ENCODE measurements around the gene MACROH2A1. TPM values are rescaled to one million over a fixed set of nuclear protein-coding genes. Genes with fewer than 3 reads are reported as not detected.

The MACROH2A1 gene
- total and polyA plus RNA-seq, 9 of the 15 experiments (the other 6 are each of a cell fraction or from before 2014, with no cell fraction given): 44.9 to 289 (median 193) TPM

DNA sequence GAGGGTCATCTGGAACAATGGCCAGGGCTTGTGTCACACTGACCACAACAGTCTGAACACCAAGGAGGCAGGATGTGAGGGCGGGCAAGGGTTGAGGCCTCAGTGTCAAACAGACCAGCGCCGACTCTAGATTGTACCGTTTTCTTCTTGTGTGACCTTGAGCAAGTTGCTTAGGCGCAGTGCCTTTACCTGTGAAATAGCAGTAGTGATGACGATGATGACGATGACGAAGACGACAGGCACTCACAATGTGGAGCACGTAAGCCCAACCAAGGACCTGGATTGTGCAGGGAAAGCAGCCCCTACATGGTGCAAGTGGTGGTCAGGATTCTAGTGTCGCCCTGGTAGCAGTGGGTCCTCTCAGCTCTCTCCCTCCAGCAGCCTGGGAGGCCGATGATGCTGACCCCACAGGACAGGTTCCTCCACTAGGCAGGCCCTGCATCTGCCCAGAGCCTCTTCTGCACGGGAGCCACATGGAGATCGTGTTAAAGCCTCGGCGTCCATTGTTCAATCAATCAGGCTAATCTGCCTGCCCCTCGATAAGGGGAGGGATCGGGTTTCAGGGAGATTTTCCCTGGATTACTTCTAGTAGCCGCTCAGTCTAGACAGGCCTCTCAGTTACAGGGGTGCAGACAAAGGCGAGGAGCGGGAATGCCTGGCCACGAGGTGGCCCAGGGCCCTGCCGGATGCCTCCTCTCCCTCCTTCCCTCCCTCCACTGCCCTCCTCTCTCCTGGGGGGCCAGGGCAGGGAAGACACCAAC lies 91.7 kb downstream of the MACROH2A1 start (continued):
- TF ChIP-seq SMARCB1 (IDR thresholded peaks at IDR 0.05; ENCODE audit: insufficient read length, low read depth) (no peak), SRSF9 (IDR thresholded peaks at IDR 0.05; ENCODE audit: borderline replicate concordance, low read depth, low read length) (no peak), ATF6 (CRISPR knock-in tag; IDR thresholded peaks at IDR 0.05) (no peak), ID3 (CRISPR knock-in tag; IDR thresholded peaks at IDR 0.05) (no peak), ID3 (tag; IDR thresholded peaks at IDR 0.05) (no peak), NR2F6 (CRISPR knock-in tag; IDR thresholded peaks at IDR 0.05) (no peak), ZNF780A (CRISPR knock-in tag; IDR thresholded peaks at IDR 0.05) (no peak), ZNF551 (CRISPR knock-in tag; IDR thresholded peaks at IDR 0.05) (no peak)

- Histone ChIP-seq H3K9me1 (ENCODE audit: control insufficient read depth, insufficient read depth, low read length) (no peaks in the 10 kb centered on the region), H3K4me3 (no peak overlapping the region), H3K36me3 (ENCODE audit: control insufficient read depth, insufficient read depth, low read length) (no peaks in the 10 kb centered on the region), H2AFZ (ENCODE audit: low read depth, low read length) (no peak overlapping the region), H3K9ac (ENCODE audit: insufficient read depth in 1 of 2, low read depth in 2 of 2, low read length in 2 of 2) (no peak overlapping the region), H3K27ac (ENCODE audit: extremely low read depth, low read depth, low read length) (no peak overlapping the region), H3K9me3 (replicated peaks; ENCODE audit: control insufficient read depth, insufficient read depth, low read depth, low read length) (no peaks in the 10 kb centered on the region), H3K79me2 (ENCODE audit: control insufficient read depth, insufficient read depth, low read length) (no peaks in the 10 kb centered on the region), H3K27me3 (ENCODE audit: control insufficient read depth in 2 of 2, insufficient read depth in 2 of 2, low read length in 2 of 2) (no peaks in the 10 kb centered on the region), H3K4me1 (replicated peaks in 1 of 2; ENCODE audit: control insufficient read depth in 2 of 2, insufficient read depth in 2 of 2, low read length in 2 of 2) (peaks cover 14 to 42% of the 10 kb centered on the region in 2 experiments), H4K20me1 (replicated peaks; ENCODE audit: control insufficient read depth, insufficient read depth, low read length) (0 out of 2 replicates have a peak, but pooled peaks cover 5% of the 10 kb centered on the region), H3K4me2 (ENCODE audit: insufficient read depth, low read length) (no peak overlapping the region)
- DNase-seq (ENCODE audit: extremely low read depth in 1 of 4, low spot score in 3 of 4) (no peak), ATAC-seq (no peak), FAIRE-seq (no peak)
- BruUV-seq (replicated peaks): no TSS peak
- WGBS (ENCODE audit: insufficient coverage, low coverage, missing lambda C conversion rate): 67% methylated on average over 9 of the region's 9 CpGs
- in situ Hi-C loops (cut with MboI): loop anchor here (5.0 kb wide), 1 partner anchor 84 kb away; no protein-coding TSS in a partner anchor
- intact Hi-C loops (cut with micrococcal nuclease): no loop called here
- CTCF ChIA-PET (ENCODE audit: low intra/inter-chr PET ratio): no interaction called here
- POLR2A ChIA-PET: no interaction called here
- TF ChIP-seq CAMTA2 (CRISPR knock-in tag; conservative IDR thresholded peaks at IDR 0.05) (no peak), NRF1 (conservative IDR thresholded peaks at IDR 0.05 in 1 of 2, IDR thresholded peaks at IDR 0.05 in 1 of 2) (no peak), SLC30A9 (CRISPR knock-in tag; IDR thresholded peaks at IDR 0.05) (no peak), STAG1 (CRISPR knock-in tag; IDR thresholded peaks at IDR 0.05; ENCODE audit: borderline replicate concordance) (0 out of 2 replicates have a peak, but pooled peaks have one; percentile 5), GTF2B (IDR thresholded peaks at IDR 0.05; ENCODE audit: extremely low read depth, insufficient read length) (no peak), BDP1 (IDR thresholded peaks at IDR 0.05; ENCODE audit: insufficient read depth, insufficient read length) (no peak), ZNF551 (CRISPR knock-in tag; IDR thresholded peaks at IDR 0.05) (no peak), HDAC8 (tag; IDR thresholded peaks at IDR 0.05) (no peak)
- TF ChIP-seq, protein P1, sequence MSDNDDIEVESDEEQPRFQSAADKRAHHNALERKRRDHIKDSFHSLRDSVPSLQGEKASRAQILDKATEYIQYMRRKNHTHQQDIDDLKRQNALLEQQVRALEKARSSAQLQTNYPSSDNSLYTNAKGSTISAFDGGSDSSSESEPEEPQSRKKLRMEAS (CRISPR knock-in tag; IDR thresholded peaks at IDR 0.05): 0 out of 2 replicates have a peak, but pooled peaks have one; percentile 24
Observed at GRCh38 chr5:135306557-135306956, 92.5 kb downstream of the MACROH2A1 start.

Data from K562 (cell line).